GM19238 (cell line): Measurements from ENCODE around the gene KRT37.

Experiments used
- DNase-seq: peaks from one replicate; pipeline ENCODE4 v3.0.0; 2011; ENCODE audit warnings: low spot score; ENCODE audit not compliant: insufficient read length

The KRT37 gene

DNA sequence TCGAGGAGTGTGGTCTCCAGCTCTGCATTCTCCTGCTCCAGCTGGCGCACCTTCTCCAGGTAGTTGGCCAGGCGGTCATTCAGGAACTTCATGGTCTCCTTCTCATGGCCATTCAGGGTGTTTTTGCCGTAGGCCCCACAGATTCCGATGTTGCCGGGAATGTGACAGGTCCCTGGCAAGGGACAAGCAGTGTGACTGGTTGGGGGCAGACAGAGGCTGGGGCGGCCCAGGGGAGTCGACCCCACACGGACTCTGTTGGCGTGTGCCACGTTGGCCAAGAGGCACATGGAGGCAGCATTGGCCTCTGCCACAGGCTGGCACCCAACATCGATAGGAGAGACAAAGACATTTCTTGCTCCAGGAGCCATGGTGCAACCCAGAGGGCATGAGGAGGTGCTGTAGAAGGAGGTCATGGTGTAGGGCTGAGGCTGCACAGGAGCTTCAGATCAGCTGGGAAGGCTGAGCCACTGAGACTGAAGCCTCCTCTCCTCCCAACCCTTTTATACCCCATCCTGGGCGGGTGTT is at the start of gene KRT37:
TSS of gene KRT37 (minus strand) at position 475 of the 525 bp plus-strand sequence. CDS start at position 413, 62 bp downstream.
- DNase-seq, result no peak

DNA sequence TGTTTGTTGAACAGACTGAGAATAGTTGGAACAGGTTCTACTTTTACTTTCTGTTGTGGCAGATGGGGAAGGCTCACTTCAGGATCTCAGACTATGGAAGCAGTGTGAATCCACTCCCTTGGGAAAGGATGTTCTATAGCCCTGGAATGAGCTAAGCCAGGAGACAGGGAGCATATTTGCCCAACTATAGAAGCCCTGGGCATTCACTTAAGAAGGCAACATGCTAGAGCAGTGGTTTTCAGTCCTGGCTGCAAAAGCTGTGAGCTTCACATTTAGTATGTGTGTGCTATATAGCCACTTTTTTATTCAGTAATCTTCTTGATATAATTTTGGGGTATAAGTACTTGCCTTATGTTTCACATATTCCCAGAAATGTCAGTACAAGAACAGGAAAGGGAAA is 44.0 kb upstream of the KRT37 start:
- no peak for DNase-seq

DNA sequence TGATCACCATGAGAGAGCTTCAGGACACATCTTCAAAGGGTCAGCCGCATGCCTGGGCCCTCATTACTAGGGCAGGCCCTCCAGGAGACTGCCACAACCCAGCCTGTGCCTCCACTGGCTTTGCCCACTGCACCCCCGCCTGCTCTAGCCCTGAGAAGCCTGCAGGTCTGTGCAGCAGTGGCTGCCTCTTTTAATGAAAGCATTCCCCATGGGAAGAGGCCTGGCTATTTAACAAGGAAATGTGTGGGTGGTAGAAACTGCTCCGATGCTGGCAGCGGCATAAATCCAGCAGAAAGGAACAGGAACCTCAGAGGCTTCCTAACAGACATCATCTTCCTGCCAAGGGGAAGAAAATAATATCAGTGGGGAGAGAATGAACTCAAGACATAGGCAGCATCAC is 43.2 kb upstream of the KRT37 start:
- DNase-seq, result no peak

DNA sequence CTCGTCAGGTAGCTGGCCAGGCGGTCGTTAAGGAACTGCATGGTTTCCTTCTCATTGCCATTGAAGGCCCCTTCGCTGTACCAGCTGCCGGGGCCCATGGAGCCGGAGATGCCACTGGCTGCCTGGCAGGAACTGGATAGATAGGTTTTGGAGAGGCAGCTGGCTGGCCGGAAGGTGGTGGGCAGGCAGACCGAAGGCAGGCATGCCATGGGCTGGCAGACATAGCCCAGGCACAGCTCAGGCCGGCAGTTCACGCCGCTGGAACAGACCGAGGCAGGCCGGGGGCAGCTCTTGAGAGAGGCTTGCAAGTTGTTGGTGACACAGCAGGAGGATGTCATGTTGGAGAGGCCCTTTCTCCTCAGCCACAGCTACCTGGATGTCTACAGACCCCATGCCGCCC is 42.6 kb upstream of the KRT37 start, which contains the start of gene KRT32:
TSS of gene KRT32 (minus strand) at position 399 of the 400 bp plus-strand sequence. CDS start at position 338, 61 bp downstream.
- no peak for DNase-seq

DNA sequence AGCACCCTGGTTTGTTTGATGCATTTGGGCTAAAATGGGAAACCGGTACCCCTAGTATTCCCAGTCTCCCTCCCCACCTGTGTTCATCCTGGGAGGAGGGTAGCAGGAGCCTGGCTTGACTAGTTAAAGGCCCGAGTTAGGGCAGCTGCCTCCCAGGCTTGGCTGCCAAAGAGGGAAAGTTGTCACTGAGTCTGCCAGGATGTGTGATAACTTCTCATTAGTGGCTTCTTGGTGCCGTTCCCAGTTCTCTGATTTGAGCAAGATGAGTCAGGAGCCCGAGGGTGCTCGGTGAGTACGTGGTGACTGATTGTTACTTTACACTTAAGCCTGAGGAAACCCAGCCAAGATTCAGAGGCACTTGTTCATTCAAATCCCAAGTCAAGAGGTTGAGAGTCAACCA is 40.3 kb upstream of the KRT37 start:
- DNase-seq, result no peak

DNA sequence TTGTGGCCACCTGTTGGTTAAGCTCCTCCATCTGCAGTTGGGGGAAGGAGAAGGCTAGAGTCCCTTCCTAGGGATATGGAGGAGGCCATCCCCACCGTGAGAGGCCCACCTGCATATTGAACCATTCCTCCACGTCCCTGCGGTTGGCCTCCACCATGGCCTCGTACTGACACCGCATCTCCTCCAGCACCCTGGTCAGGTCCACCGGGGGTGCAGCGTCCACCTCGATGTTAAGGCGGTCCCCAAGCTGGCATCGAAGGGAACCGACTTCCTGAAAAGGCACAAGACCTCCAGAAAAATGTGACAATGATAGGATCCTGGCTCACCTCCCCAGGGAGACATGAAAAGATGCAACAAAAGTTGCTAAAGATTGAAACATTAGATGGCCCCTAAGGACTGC is 39.8 kb upstream of the KRT37 start:
- DNase-seq, result no peak

DNA sequence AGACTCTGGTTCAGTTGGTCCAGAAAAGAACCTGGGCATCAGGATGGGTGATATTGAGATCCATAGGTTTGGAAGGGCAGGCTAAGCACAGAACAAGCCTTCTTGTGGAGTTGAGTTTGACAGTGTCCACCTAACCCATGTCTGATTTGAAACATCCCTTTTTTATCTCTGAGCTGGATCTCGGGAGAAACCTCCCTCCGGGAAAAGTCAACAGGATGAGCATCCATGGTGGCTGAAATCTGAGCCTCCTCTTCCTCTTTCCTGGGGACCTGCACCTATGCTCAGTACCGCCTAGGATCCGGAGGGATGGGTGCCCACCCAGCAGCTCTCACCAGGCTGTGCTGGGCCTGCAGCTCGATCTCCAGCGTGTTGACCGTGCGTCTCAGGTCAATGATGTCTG is 39.4 kb upstream of the KRT37 start:
- no peak for DNase-seq

DNA sequence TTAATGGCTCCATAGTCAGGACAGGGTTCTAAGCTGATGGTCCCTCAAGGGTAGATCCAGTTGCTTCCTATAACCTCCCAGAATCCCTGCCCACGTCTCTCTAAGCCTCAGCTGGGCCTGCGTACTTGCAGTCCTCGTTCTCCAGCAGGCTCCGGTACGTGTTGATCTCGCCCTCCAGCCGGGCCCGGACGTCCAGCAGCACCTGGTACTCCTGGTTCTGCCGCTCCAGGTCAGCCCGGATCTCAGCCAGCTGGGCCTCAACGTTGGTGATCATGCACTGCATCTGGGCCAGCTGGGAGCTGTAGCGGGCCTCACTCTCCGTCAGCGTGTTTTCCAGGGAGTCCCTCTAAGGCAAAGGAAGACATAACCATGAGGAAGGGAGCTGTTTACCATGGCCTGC is 38.3 kb upstream of the KRT37 start:
- DNase-seq, result no peak

DNA sequence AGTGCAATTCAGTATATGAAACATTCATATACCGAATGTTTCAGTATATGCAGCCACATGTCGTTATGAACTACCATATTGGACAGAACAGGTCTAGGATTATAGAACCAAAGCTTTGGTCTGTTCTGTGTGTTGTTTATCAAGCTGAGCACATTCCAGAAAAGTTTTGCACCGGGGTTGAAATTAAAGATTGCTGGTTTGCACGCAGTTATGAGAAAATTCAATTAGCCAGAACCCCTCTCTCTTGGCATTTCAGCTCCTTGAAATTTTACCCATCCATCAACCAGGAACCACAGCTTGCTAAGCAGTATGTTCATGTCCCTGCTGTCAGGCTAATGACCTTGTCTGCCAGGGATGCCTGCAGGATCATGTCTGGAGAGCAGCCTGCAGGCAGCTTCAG is 33.3 kb upstream of the KRT37 start:
- DNase-seq, result no peak

DNA sequence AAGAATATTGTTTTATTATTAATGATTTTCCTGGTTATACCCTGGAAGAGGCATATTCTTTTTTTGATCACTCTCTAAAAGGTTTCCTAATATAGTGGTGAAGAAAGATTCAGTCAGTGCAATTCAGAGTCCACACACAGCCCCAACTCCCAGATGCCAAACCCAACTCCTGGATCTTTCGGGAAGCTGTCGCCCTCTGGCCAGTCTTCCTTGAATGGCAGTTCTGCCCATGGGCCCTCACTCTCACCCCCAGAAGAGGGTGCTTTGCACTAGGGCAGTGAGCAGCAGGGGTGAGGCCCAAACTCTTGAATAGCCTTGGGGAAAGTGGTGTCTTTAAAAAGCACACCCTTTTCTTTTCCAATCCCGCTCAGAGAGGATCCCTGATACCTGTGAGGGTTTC is 31.8 kb upstream of the KRT37 start:
- DNase-seq, result no peak

DNA sequence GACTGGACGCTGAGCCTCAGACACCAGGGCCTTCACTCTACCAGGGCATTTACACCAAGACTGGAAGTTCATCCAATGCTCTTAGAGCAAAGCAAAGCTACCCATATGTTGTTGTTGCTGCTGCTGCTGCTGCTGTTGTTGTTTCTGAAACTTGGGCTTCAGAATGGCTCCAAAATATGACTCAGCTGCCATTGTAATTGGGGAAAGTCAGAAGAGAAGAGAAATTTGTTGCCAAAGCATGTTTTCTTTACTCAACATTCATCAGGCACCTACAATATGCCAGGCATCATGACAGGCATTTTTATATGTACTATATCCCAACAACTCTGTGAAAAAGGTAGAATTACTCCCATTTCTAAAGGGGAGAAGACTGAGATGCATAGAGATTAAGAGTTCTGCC is 30.9 kb upstream of the KRT37 start:
- no peak for DNase-seq

DNA sequence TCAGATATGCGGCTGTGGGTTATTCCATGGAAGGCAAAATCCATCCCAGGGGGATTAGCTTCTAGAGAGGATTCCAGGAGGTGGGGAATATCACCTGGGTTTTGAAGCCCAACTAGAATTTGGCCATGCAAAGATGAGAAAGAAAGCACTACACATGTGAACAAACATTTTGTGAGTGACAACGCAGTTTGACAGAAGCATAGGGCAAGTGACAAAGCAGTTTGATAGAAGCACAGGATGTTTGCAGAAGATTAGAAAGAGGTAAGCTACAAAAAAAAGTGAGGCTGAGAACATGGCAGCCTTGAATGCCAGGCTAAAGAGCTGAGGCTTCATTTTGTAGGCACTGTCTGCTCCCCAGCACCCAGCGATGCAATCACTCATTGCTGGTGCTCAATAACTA is 28.7 kb upstream of the KRT37 start:
- no peak for DNase-seq

DNA sequence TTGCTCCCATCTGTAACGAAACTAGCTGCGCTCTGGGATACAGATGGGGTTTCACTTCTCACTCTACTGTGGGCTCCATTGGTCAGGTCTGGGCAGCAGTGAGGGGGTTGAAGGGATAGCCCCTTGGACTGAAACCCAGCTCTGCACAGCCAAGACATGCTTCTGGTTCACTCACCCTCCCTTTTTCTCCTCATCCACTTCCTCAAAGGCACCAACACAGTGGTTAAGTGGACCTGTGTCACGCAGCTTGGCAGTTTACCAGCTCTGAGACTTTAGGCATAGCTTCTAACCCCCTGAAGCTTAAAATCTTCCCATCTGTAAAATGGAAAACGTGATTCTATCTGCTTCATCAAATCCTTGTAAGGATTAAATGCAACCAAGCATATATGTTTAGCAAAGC is 27.9 kb upstream of the KRT37 start:
- DNase-seq, result no peak

DNA sequence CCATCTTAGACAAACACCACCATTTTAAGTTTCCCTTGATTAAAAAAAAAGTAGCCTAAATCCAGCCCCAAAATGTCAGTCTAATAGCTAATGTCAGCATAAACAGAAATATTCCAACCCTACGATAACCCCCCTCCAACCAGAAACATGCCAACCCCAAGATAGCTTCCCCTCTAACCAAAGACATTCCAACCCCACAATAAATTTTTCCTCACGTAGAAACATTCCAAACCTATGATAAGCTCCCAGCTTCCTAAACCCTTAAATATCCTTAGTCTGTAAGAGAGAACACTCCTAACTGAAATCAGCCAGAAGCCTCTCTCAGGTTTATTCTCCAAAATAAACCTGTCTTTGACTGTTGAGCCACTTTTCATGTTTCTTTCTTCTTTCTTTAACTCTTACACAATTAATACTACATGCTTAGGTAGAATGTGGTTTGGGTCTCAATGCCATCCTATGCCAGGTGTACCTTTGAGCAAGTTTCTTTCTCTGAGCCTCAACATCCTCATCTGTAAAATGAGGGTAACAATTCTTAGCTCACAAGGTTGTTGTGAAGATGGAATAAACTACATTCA is 26.9 kb upstream of the KRT37 start:
- DNase-seq, result no peak

DNA sequence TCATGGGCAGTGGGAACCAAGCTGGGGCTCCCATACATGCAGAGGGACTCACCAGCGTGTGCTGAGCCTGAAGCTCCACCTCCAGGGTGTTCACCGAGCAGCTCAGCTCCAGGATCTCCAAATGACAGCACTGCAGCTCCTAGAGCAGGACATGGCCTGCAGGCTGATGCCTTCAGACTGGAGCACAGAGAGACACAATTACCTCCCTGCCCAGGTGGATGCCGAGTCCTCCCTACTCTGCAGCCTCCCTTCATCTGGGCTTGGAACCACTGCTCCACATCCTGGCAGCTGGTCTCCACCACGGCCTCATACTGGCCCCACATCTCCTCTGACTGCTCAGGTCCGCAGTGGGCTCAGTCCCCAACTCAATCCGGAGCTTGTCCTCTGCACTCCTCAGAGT is 24.6 kb upstream of the KRT37 start:
- no peak for DNase-seq

DNA sequence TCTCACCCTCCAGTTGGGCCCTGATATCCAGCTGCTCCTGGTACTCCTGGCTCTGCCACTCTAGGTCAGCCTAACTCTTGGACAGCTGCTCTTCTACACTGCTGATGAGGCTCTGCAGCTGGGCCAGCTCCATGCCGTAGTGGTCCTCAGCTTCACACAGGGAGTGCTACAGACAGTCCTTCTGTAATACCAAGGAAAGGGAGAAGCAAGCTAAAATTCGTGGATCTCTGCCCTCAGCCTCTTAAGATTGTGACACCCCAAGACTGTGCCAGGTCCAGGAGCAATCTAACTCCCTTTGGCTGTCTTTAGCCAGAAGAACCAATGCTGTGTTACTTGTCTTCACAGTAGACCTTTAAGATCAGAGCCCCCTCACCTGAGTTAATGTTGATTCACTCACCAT is 24.1 kb upstream of the KRT37 start:
- no peak for DNase-seq

DNA sequence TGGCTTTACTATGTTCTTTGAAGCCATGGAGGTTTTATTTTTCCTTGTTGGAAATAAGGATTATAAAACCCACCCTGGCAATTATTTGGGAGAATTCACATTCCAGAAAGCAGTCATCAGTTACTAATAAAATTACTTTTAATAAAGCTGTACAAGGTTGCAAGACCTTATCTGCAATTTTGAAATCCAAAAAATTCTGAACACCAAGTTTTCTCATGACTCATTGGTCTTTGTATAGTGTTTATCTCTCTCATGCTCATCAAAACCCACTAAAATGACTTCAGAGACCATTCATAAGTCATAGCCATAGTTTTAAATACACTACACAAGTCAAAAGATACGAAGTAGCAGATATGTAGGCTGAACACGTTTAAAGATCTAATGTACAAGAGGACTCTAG is 22.4 kb upstream of the KRT37 start:
- no peak for DNase-seq

DNA sequence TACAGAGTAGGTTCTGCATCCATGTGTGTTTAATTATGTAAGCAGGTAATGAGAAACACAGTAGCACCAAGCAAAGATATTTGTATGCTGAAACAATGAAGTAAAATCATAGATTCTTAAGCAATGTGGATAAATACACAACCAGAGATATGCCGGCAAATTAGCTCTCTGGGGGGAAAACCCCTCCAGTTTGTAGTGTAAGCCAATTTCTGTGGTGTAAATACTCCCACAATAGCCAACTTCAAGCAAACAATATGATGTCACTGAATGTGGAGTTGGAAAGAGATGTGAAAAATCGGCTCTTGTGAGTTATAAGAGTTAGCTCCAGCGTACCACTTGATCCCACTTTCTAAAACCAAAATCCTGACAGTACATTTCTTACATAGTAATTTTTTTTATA is 20.3 kb upstream of the KRT37 start:
- no peak for DNase-seq

DNA sequence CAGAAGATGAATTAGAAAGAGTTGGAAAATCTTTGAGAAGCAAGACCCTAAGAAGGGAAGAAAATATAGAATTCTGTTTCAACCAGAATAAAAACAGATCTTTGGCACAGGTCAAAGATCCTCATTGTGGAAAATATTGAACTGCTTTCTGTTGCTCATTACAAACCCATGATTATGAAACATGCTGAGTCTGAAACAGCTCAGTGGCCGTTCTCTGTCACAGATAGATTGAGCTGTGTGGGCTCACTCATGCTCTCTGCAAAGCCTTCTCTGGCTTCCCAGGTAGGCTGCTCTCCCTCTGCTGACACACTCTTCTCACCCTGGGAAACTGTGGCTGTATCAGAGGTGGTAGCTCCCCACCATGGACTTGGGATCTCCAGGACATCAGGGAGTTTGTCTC is 19.8 kb upstream of the KRT37 start:
- no peak for DNase-seq

DNA sequence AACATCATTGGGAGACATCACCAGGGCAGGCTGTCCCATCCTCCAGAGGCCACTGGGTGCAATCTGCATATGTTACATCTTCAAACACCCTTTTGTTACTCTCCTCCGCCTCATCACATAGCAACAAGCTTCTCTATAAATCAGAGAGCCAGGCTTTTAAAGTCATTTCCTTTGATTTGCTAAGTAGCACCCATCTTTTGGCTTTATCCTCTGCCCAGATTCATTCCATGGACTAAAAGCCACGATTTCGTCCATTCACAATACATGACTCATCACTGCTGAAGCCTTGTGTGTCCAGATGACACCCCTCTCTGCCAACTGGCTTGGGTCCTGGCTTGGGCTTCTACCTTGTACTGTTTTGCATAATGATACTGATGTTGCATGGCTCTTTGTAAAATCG is 18.4 kb upstream of the KRT37 start:
- DNase-seq, result no peak

DNA sequence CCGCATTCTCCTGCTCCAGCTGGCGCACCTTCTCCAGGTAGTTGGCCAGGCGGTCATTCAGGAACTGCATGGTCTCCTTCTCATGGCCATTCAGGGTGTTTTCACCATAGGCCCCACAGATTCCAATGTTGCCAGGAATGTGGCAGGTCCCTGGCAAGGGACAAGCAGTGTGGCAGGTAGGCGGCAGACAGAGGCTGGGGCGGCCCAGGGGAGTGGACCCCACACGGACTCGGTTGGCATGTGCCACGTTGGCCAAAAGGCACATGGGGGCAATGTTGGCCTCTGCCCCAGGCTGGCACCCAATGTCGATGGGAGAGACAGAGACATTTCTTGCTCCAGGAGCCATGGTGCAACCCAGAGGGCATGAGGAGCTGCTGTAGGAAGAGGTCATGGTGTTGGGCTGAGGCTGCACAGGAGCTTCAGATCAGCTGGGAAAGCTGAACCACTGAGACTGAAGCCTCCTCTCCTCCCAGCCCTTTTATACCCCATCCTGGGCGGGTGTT is 16.2 kb upstream of the KRT37 start, which contains the start of gene KRT38:
TSS of gene KRT38 (minus strand) at position 453 of the 503 bp plus-strand sequence. CDS start at position 391, 62 bp downstream.
- DNase-seq, result no peak

DNA sequence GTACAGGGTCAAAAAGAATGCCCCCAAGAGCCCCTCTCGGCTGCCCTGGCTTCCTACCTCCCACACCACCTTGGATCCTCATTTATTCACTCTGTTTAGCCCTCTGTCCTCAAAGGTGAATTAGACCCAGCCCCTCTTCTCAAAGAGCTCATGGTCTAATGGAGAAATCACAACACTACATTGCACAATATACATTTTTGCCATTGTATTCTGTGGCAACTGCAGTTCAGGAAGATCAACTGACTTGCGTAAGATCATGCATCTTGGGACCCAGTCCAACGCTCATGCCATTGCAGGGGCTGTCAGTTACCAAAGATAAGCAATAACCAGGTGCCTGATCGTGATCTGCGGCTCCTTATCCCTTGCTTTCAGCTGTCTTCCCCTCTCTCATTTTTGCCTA is 15.0 kb upstream of the KRT37 start:
- DNase-seq, result no peak

DNA sequence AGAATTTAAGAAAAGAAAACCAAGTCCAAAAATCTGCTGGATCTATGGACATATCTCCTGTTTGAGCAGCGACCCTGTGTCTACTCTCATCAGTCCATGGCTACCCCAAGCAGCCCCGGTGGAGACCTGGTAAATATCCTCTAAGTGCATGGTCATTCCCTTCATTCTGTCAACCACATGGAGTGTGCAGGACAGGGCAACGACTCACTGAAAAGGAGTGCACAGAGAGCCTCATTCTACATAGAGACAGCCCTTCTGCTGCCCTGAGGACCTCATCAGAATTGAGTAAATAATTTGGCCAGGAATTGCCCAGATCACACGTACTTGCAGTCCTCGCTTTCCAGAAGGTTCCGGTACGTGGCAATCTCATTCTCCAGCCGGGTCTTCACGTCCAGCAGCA is 13.4 kb upstream of the KRT37 start:
- no peak for DNase-seq
